GM21360 (cell line): ENCODE data around the gene FAM72A.
"Not testable (repeated sequence)": the region's sequence is repeated elsewhere in the genome, so short reads cannot be mapped to it uniquely, and the experiment has no call there.

Source experiments
- ATAC-seq: cut with Tn5 transposase; IDR thresholded peaks from one replicate; pipeline ENCODE4 v1.9.1; 2021; ENCODE audit warnings: mild to moderate bottlenecking, moderate library complexity; ENCODE audit not compliant: unreplicated experiment

The FAM72A gene

GRCh38 chr1:206173110-206173719, 29.4 kb downstream of the FAM72A start:
- ATAC-seq = not testable (repeated sequence)

GRCh38 chr1:206169794-206170193, 32.8 kb downstream of the FAM72A start:
- not testable (repeated sequence) for ATAC-seq

- not testable (repeated sequence) for ATAC-seq
Measured at GRCh38 chr1:206167350-206168029, 35.1 kb downstream of the FAM72A start.

GRCh38 chr1:206145771-206146290, 56.8 kb downstream of the FAM72A start:
- no peak for ATAC-seq

- no peak for ATAC-seq
Measured at GRCh38 chr1:206144605-206145004, 58.0 kb downstream of the FAM72A start.

- no peak for ATAC-seq
Measured at GRCh38 chr1:206143537-206144172, 59.0 kb downstream of the FAM72A start.

GRCh38 chr1:206142770-206143169, 59.9 kb downstream of the FAM72A start:
- no peak for ATAC-seq

- ATAC-seq = no peak
Measured at GRCh38 chr1:206142011-206142410, 60.6 kb downstream of the FAM72A start.

- ATAC-seq = no peak
Measured at GRCh38 chr1:206136241-206136640, 66.4 kb downstream of the FAM72A start.
